ENCODE measurements around the gene BMI1. TPM values are rescaled to one million over a fixed set of nuclear protein-coding genes. Genes with fewer than 3 reads are reported as not detected.
"Not testable (repeated sequence)": the region's sequence is repeated elsewhere in the genome, so short reads cannot be mapped to it uniquely, and the experiment has no call there.

BMI1 gene
- total RNA-seq, 1 experiment from 2014 or later: 85.2 TPM

DNA sequence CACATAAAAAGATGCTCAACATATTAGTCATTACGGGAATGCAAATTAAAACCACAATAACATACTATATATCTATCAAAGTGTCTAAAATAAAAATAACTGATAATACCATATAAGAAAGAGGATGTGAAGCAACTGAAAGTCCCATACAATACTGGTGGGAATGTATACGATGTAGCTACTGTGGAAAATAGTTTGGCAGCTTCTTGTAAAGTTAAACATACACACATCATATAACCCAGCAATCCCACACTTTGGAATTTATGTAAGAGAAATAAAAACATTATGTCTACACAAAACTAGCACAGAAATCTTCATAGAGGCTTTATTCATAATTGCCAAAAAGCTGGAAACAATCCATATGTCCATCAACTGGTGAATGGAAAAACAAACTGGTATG lies 15.2 kb upstream of the BMI1 start:
- Histone ChIP-seq H3K27ac (ENCODE audit: low read depth, low read length, poor library complexity, severe bottlenecking) (no peak overlapping the region), H3K4me1 (ENCODE audit: insufficient read depth, low read length, poor library complexity, severe bottlenecking) (no peaks in the 10 kb centered on the region), H3K36me3 (ENCODE audit: insufficient read depth, low read length, poor library complexity, severe bottlenecking) (no peaks in the 10 kb centered on the region), H3K9me3 (ENCODE audit: low read depth, low read length, poor library complexity, severe bottlenecking) (no peaks in the 10 kb centered on the region), H3K4me3 (ENCODE audit: low read depth, low read length, poor library complexity, severe bottlenecking) (no peak overlapping the region), H3K27me3 (replicated peaks; ENCODE audit: insufficient read depth, low read depth, low read length, poor library complexity) (no peaks in the 10 kb centered on the region)
- BruUV-seq (replicated peaks): no TSS peak
- no peak for DNase-seq (ENCODE audit: low spot score)
- ChIA-PET CTCF (no interaction called here), POLR2A (ENCODE audit: low non-redundant PET) (no interaction called here)
- TF ChIP-seq EZH2 (IDR thresholded peaks at IDR 0.05; ENCODE audit: borderline replicate concordance, low read depth, low read length, poor library complexity, severe bottlenecking): no peak
- TF ChIP-seq, protein P1, sequence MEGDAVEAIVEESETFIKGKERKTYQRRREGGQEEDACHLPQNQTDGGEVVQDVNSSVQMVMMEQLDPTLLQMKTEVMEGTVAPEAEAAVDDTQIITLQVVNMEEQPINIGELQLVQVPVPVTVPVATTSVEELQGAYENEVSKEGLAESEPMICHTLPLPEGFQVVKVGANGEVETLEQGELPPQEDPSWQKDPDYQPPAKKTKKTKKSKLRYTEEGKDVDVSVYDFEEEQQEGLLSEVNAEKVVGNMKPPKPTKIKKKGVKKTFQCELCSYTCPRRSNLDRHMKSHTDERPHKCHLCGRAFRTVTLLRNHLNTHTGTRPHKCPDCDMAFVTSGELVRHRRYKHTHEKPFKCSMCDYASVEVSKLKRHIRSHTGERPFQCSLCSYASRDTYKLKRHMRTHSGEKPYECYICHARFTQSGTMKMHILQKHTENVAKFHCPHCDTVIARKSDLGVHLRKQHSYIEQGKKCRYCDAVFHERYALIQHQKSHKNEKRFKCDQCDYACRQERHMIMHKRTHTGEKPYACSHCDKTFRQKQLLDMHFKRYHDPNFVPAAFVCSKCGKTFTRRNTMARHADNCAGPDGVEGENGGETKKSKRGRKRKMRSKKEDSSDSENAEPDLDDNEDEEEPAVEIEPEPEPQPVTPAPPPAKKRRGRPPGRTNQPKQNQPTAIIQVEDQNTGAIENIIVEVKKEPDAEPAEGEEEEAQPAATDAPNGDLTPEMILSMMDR (conservative IDR thresholded peaks at IDR 0.05; ENCODE audit: low read depth, low read length): no peak
- intact Hi-C loops (cut with micrococcal nuclease; ENCODE audit: unreplicated experiment): no loop called here

DNA sequence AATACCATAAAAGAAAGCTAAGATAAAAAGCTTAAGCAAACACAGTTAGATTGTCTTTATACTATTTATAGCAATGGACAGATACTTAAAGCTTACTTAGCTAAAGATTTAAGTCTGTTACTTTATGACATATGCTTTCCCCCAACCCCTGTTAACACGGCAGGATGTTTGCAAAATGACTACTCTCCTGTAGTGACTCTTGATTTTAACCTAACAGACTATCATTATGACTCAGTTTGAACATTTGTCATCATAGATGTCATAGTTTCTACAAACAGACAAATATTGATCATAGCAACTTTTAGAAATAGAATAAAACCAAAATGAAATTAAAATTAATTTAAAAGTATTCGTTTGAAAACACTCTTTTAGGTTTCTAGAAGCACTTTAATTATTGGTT lies 12.5 kb upstream of the BMI1 start:
- Histone ChIP-seq H3K27ac (ENCODE audit: low read depth, low read length, poor library complexity, severe bottlenecking) (no peak overlapping the region), H3K9me3 (ENCODE audit: low read depth, low read length, poor library complexity, severe bottlenecking) (no peaks in the 10 kb centered on the region), H3K4me3 (ENCODE audit: low read depth, low read length, poor library complexity, severe bottlenecking) (no peak overlapping the region), H3K27me3 (replicated peaks; ENCODE audit: insufficient read depth, low read depth, low read length, poor library complexity) (no peaks in the 10 kb centered on the region), H3K36me3 (ENCODE audit: insufficient read depth, low read length, poor library complexity, severe bottlenecking) (no peaks in the 10 kb centered on the region), H3K4me1 (ENCODE audit: insufficient read depth, low read length, poor library complexity, severe bottlenecking) (no peaks in the 10 kb centered on the region)
- DNase-seq (ENCODE audit: low spot score): no peak
- intact Hi-C loops (cut with micrococcal nuclease; ENCODE audit: unreplicated experiment): no loop called here
- ChIA-PET CTCF (no interaction called here), POLR2A (ENCODE audit: low non-redundant PET) (no interaction called here)
- no TSS peak for BruUV-seq (replicated peaks)
- no peak for TF ChIP-seq EZH2 (IDR thresholded peaks at IDR 0.05; ENCODE audit: borderline replicate concordance, low read depth, low read length, poor library complexity, severe bottlenecking)
- TF ChIP-seq, protein P1 (conservative IDR thresholded peaks at IDR 0.05; ENCODE audit: low read depth, low read length): no peak

DNA sequence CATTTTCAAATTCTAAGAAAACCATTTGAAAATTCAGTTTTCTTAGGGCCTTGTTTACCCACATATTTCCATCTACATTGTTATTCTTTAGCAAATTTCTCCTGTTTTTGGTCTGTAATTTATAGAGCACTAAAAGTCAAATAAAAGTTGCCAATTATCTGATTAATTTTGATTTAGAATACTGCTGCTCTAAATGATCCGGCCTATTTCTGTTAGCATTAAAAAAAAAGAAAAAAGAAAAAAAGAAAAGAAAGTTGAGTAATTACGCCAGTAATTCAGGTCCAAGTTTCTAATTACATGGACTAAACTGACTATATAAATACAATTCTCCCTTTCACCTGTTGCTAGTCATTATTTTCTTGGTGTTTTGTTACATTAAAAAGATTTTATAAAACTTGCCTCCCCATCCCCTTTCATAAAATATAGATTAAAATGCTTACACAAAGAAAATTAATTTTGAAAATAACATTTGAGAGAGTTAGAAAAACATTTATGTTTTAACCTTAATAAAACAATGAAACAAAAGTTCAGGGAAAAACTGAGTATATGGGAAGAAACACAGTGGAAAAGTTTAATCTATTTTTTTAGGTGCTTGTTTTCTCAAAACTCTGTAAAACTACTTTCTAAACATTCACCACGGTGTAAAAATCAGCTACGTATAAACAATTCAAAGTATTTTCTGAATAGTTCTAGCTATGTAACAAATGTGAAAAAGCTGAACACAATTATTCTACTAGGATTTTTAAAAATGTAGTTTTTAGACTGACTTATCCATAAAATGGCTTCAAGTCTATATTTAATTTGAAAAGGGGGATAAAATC lies 11.5 kb upstream of the BMI1 start:
- ChIA-PET POLR2A (ENCODE audit: low non-redundant PET) (no interaction called here), CTCF (no interaction called here)
- BruUV-seq (replicated peaks): no TSS peak
- DNase-seq (ENCODE audit: low spot score): no peak
- H3K36me3 ChIP-seq (ENCODE audit: insufficient read depth, low read length, poor library complexity, severe bottlenecking): no peaks in the 10 kb centered on the region
- TF ChIP-seq EZH2 (IDR thresholded peaks at IDR 0.05; ENCODE audit: borderline replicate concordance, low read depth, low read length, poor library complexity, severe bottlenecking): no peak
- TF ChIP-seq, protein P1 (conservative IDR thresholded peaks at IDR 0.05; ENCODE audit: low read depth, low read length): no peak
- no peaks in the 10 kb centered on the region for H3K4me1 ChIP-seq (ENCODE audit: insufficient read depth, low read length, poor library complexity, severe bottlenecking)
- H3K4me3 ChIP-seq (ENCODE audit: low read depth, low read length, poor library complexity, severe bottlenecking): no peak overlapping the region
- intact Hi-C loops (cut with micrococcal nuclease; ENCODE audit: unreplicated experiment): no loop called here
- no peaks in the 10 kb centered on the region for H3K27me3 ChIP-seq (replicated peaks; ENCODE audit: insufficient read depth, low read depth, low read length, poor library complexity)
- no peak overlapping the region for H3K27ac ChIP-seq (ENCODE audit: low read depth, low read length, poor library complexity, severe bottlenecking)
- no peaks in the 10 kb centered on the region for H3K9me3 ChIP-seq (ENCODE audit: low read depth, low read length, poor library complexity, severe bottlenecking)

DNA sequence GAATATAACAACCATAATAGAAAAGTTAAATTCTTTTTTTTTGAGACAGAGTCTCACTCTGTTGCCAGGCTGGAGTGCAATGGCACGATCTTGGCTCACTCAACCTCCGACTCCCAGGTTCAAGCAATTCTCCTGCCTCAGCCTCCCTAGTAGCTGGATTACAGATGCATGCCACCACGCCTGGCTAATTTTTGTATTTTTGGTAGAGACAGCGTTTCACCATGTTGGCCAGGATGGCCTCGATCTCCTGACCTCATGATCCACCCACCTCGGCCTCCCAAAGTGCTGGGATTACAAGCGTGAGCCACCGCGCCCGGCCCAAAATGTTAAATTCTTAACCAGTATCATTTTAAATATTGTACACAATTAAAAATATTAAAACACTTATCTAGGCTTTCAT lies 10.9 kb upstream of the BMI1 start:
- CTCF ChIA-PET; POLR2A ChIA-PET (ENCODE audit: low non-redundant PET); BruUV-seq (replicated peaks): not testable (repeated sequence)

More for the DNA sequence above, 10.9 kb upstream of the BMI1 start:
- H3K27ac ChIP-seq (ENCODE audit: low read depth, low read length, poor library complexity, severe bottlenecking); H3K4me3 ChIP-seq (ENCODE audit: low read depth, low read length, poor library complexity, severe bottlenecking); DNase-seq (ENCODE audit: low spot score); H3K27me3 ChIP-seq (replicated peaks; ENCODE audit: insufficient read depth, low read depth, low read length, poor library complexity); H3K9me3 ChIP-seq (ENCODE audit: low read depth, low read length, poor library complexity, severe bottlenecking); H3K36me3 ChIP-seq (ENCODE audit: insufficient read depth, low read length, poor library complexity, severe bottlenecking); H3K4me1 ChIP-seq (ENCODE audit: insufficient read depth, low read length, poor library complexity, severe bottlenecking); intact Hi-C loops (cut with micrococcal nuclease; ENCODE audit: unreplicated experiment): not testable (repeated sequence)

All from A673 (cell line).